H1 (cell line): Measurements from ENCODE around the gene CARD11. TPM values are rescaled to one million over a fixed set of nuclear protein-coding genes. Genes with fewer than 3 reads are reported as not detected.

Experiments
- CTCF ChIA-PET: fragments of 300-600 bp; sonication (Branson Sonifier 250); formaldehyde crosslinking; loops from one replicate; lab custom pipeline; 2021; ENCODE audit not compliant: partially characterized antibody; lab: Charles Lee
- POLR2A ChIA-PET: fragments of 300-600 bp; sonication (Branson Sonifier 250); formaldehyde crosslinking; loops from one replicate; lab custom pipeline; 2021; ENCODE audit warnings: inconsistent platforms; ENCODE audit not compliant: partially characterized antibody; lab: Charles Lee
- DNase-seq, 2 experiments: peaks; one replicate each; pipeline versions ENCODE4 v3.0.0 to v3.0.0-alpha.2; 2010 to 2022; ENCODE audit warnings: low spot score in 2 of 2, low read depth in 1 of 2, mixed read lengths in 1 of 2
- FAIRE-seq: peaks from 2 replicates; lab custom pipeline; 2011; peaks lifted over from hg19 to GRCh38; lab: Jason Lieb, UNC
- H2AFZ ChIP-seq: 2 replicates; pipeline ENCODE4 v1.8.1; 2012; ENCODE audit warnings: low read length, inconsistent platforms
- H2AK5ac ChIP-seq: 2 replicates; pipeline ENCODE4 v1.6.1; 2013; ENCODE audit warnings: low read depth, low read length
- H2BK120ac ChIP-seq: replicated peaks from 2 replicates; pipeline ENCODE3; 2013; ENCODE audit warnings: low read depth, low read length, inconsistent platforms
- H2BK12ac ChIP-seq: 2 replicates; pipeline ENCODE4 v1.6.1; 2013; ENCODE audit warnings: low read depth, low read length
- H2BK15ac ChIP-seq: 2 replicates; pipeline ENCODE4 v1.6.1; 2013; ENCODE audit warnings: low read length
- H2BK20ac ChIP-seq: 2 replicates; pipeline ENCODE4 v1.6.1; 2013; ENCODE audit warnings: low read length
- H2BK5ac ChIP-seq: 2 replicates; pipeline ENCODE4 v1.6.1; 2013; ENCODE audit warnings: low read depth, low read length
- H3K14ac ChIP-seq: 2 replicates; pipeline ENCODE4 v1.6.1; 2013; ENCODE audit warnings: inconsistent platforms; ENCODE audit not compliant: insufficient read length
- H3K18ac ChIP-seq: 2 replicates; pipeline ENCODE4 v1.6.1; 2013; ENCODE audit warnings: low read length; ENCODE audit errors: extremely low read depth
- H3K23ac ChIP-seq: 2 replicates; pipeline ENCODE4 v1.6.1; 2013; ENCODE audit warnings: inconsistent platforms; ENCODE audit not compliant: insufficient read length
- H3K23me2 ChIP-seq: 2 replicates; pipeline ENCODE4 v1.6.1; 2013; ENCODE audit warnings: low read depth, low read length
- H3K27ac ChIP-seq: 2 replicates; pipeline ENCODE4 v1.6.1; 2011; ENCODE audit warnings: low read depth, low read length, inconsistent platforms
- H3K27me3 ChIP-seq, 4 experiments: replicated peaks in 1 of 4; 1 replicate in 1 of 4; 2 replicates in 3 of 4; pipeline versions ENCODE4 v1.6.1 to v1.8.1; 2011 to 2013; ENCODE audit warnings: low read length in 3 of 4, mild to moderate bottlenecking in 3 of 4, inconsistent platforms in 2 of 4, mixed read lengths in 2 of 4, moderate library complexity in 1 of 4; ENCODE audit not compliant: control insufficient read depth in 3 of 4, insufficient read depth in 3 of 4; ENCODE audit errors: extremely low read depth in 1 of 4
- H3K36me3 ChIP-seq, 4 experiments: 2 replicates each; pipeline versions ENCODE4 v1.6.1 to v1.8.1; 2011 to 2013; ENCODE audit warnings: mild to moderate bottlenecking in 4 of 4, low read length in 3 of 4, moderate library complexity in 2 of 4, control low read depth in 1 of 4, inconsistent platforms in 1 of 4; ENCODE audit not compliant: insufficient read depth in 4 of 4, control insufficient read depth in 2 of 4
- H3K4ac ChIP-seq: replicated peaks from 2 replicates; pipeline ENCODE3; 2013; ENCODE audit warnings: low read length, low read depth, mixed read lengths, inconsistent platforms; ENCODE audit not compliant: insufficient read length
- H3K4me1 ChIP-seq, 4 experiments: replicated peaks in 1 of 4; 1 replicate in 1 of 4; 2 replicates in 3 of 4; pipeline versions ENCODE4 v1.6.1 to v1.8.1; 2011 to 2013; ENCODE audit warnings: low read length in 3 of 4, inconsistent platforms in 2 of 4, mixed read lengths in 1 of 4; ENCODE audit not compliant: insufficient read depth in 4 of 4, control insufficient read depth in 3 of 4
- H3K4me2 ChIP-seq, 2 experiments: 2 replicates each; pipeline versions ENCODE4 v1.6.1 to v1.8.1; 2011 to 2013; ENCODE audit warnings: low read depth in 2 of 2, low read length in 2 of 2, control low read depth in 1 of 2, inconsistent platforms in 1 of 2, mild to moderate bottlenecking in 1 of 2; ENCODE audit not compliant: insufficient read depth in 1 of 2
- H3K4me3 ChIP-seq, 4 experiments: fragments of 200-600, 300-600 bp in 1 of 4; sonication (generic), shearing (Covaris generic), sonication (Bioruptor Twin) in 1 of 4; 2 replicates each; pipeline versions ENCODE4 v1.5.1 to v1.8.1; 2011 to 2016; ENCODE audit warnings: low read length in 4 of 4, low read depth in 3 of 4, control low read depth in 2 of 4, inconsistent platforms in 2 of 4, mild to moderate bottlenecking in 2 of 4, mixed read lengths in 1 of 4, moderate library complexity in 1 of 4; ENCODE audit not compliant: insufficient read depth in 2 of 4; ENCODE audit errors: extremely low read depth in 1 of 4
- H3K56ac ChIP-seq: replicated peaks from 2 replicates; pipeline ENCODE3; 2013; ENCODE audit warnings: low read depth, mild to moderate bottlenecking, mixed read lengths, low read length, inconsistent platforms; ENCODE audit not compliant: insufficient read length
- H3K79me1 ChIP-seq: 2 replicates; pipeline ENCODE4 v1.6.1; 2013; ENCODE audit warnings: low read depth, low read length, control low read depth
- H3K79me2 ChIP-seq, 2 experiments: 2 replicates each; pipeline versions ENCODE4 v1.6.1 to v1.8.1; 2012 to 2013; ENCODE audit warnings: low read length in 2 of 2, mild to moderate bottlenecking in 2 of 2, inconsistent platforms in 1 of 2; ENCODE audit not compliant: insufficient read depth in 2 of 2, control insufficient read depth in 1 of 2
- H3K9ac ChIP-seq, 4 experiments: replicated peaks in 1 of 4; 1 replicate in 1 of 4; 2 replicates in 3 of 4; pipeline versions ENCODE4 v1.6.1 to v1.8.1; 2011 to 2013; ENCODE audit warnings: low read depth in 3 of 4, low read length in 3 of 4, control low read depth in 2 of 4, mild to moderate bottlenecking in 2 of 4, moderate library complexity in 2 of 4, inconsistent platforms in 1 of 4; ENCODE audit errors: extremely low read depth in 1 of 4
- H3K9me3 ChIP-seq, 2 experiments: 2 replicates each; pipeline versions ENCODE4 v1.6.1 to v1.8.1; 2012 to 2013; ENCODE audit warnings: mild to moderate bottlenecking in 2 of 2, moderate library complexity in 2 of 2, control low read depth in 1 of 2, inconsistent platforms in 1 of 2, low read depth in 1 of 2, low read length in 1 of 2, mixed read lengths in 1 of 2; ENCODE audit not compliant: insufficient read depth in 2 of 2
- H4K20me1 ChIP-seq, 2 experiments: replicated peaks in 1 of 2; 2 replicates each; pipeline versions ENCODE3 to v1.8.1; 2011 to 2013; ENCODE audit warnings: inconsistent platforms in 2 of 2, low read length in 2 of 2, mild to moderate bottlenecking in 1 of 2; ENCODE audit not compliant: insufficient read depth in 2 of 2, control insufficient read depth in 1 of 2
- H4K5ac ChIP-seq: 2 replicates; pipeline ENCODE4 v1.6.1; 2013; ENCODE audit warnings: low read length, low read depth, mixed read lengths, inconsistent platforms; ENCODE audit not compliant: insufficient read length
- H4K8ac ChIP-seq: 2 replicates; pipeline ENCODE4 v1.8.0; 2013; ENCODE audit warnings: mild to moderate bottlenecking, moderate library complexity, low read length, inconsistent platforms; ENCODE audit not compliant: insufficient read depth; ENCODE audit errors: extremely low read depth
- H4K91ac ChIP-seq: replicated peaks from 2 replicates; pipeline ENCODE3; 2013; ENCODE audit warnings: low read length, mixed read lengths, inconsistent platforms; ENCODE audit not compliant: insufficient read length
- POU5F1 ChIP-seq: IDR thresholded peaks from 2 replicates; pipeline ENCODE4 v1.6.1; 2011; ENCODE audit warnings: low read depth, mild to moderate bottlenecking, low read length, moderate library complexity
- TEAD4 ChIP-seq: IDR thresholded peaks from 2 replicates; pipeline ENCODE4 v1.6.1; 2012; ENCODE audit warnings: low read depth, low read length, inconsistent platforms, mixed read lengths
- WGBS, 2 experiments: shearing (Covaris generic) in 1 of 2; methylation state at CpG; one replicate each; pipeline versions ENCODE4 v1.1.6 to v1.1.7; 2013 to 2015; ENCODE audit warnings: low lambda C conversion rate in 2 of 2, mixed read lengths in 2 of 2, inconsistent platforms in 1 of 2, low coverage in 1 of 2, missing lambda C conversion rate in 1 of 2; ENCODE audit not compliant: insufficient replicate concordance in 2 of 2, insufficient coverage in 1 of 2, insufficient read length in 1 of 2; ENCODE audit errors: extremely low coverage in 1 of 2, missing lambda C conversion rate in 1 of 2; 5-methylcytosine and 5-hydroxymethylcytosine counted together
- polyA plus RNA-seq, 7 experiments: library from polyadenylated mRNA; depleted of rRNA in 3 of 7; stranded (reverse) in 5 of 7; unstranded in 2 of 7; fragments of >200 nt in 5 of 7; fragments of 200-250 nt in 2 of 7; gene quantifications; 1 replicate in 5 of 7; 2 replicates in 1 of 7; 4 replicates in 1 of 7; pipeline versions ENCODE4 v1.2.1 to v1.2.3, GENCODE V29; 2011 to 2013; ENCODE audit warnings: missing spikeins in 2 of 7, mixed read lengths in 2 of 7
- total RNA-seq: library from RNA; stranded (reverse); fragmentation: NEBNext Ultra II Directional; extraction: Animal tissue kit (Norgen Biotek cat#: 25700); gene quantifications from 2 replicates; pipeline ENCODE4 v1.2.1, GENCODE V29; 2021

The CARD11 gene
- total and polyA plus RNA-seq, 2 of the 8 experiments (the other 6 are each of a cell fraction or from before 2014, with no cell fraction given) = 12.6 to 29.8 TPM

- TF ChIP-seq TEAD4 (no peak), POU5F1 (no peak)
- no peak overlapping the region for H3K23ac ChIP-seq
- DNase-seq (no peak), FAIRE-seq (no peak)
- H3K79me2 ChIP-seq = no peaks in the 10 kb centered on the region
- H2BK5ac ChIP-seq = no peak overlapping the region
- no peak overlapping the region for H4K8ac ChIP-seq
- 93% methylated on average over 7 of the region's 8 CpGs; no CpG with 5 or more reads in 1 of the 2 experiments for WGBS, 2 experiments
- no peak overlapping the region for H2BK15ac ChIP-seq
- H3K14ac ChIP-seq = no peak overlapping the region
- peaks cover 0 to 1% of the 10 kb centered on the region in 2 experiments for H4K20me1 ChIP-seq
- no peaks in the 10 kb centered on the region for H3K23me2 ChIP-seq
- no peak overlapping the region for H3K27ac ChIP-seq
- H2BK12ac ChIP-seq = no peak overlapping the region
- H3K18ac ChIP-seq = no peak overlapping the region
- no peak overlapping the region for H3K56ac ChIP-seq
- no peak overlapping the region for H2BK120ac ChIP-seq
- H3K4me2 ChIP-seq = no peak overlapping the region
- no peak overlapping the region for H2AK5ac ChIP-seq
- no peak overlapping the region for H4K91ac ChIP-seq
- no peak overlapping the region for H4K5ac ChIP-seq
- H3K4me3 ChIP-seq = no peak overlapping the region
- H3K9ac ChIP-seq = no peak overlapping the region
- H2BK20ac ChIP-seq = no peak overlapping the region
- CTCF ChIA-PET = interaction anchor here (0.6 to 1.9 kb wide), 7 partner anchors 16 to 1125 kb away, joined by 3 to 5 read pairs (median 3); no protein-coding TSS in a partner anchor
- no peaks in the 10 kb centered on the region for H3K9me3 ChIP-seq
- H2AFZ ChIP-seq = no peak overlapping the region
- H3K27me3 ChIP-seq = no peaks in the 10 kb centered on the region
- POLR2A ChIA-PET = interaction anchor here (0.5 kb wide), 1 partner anchor 72 kb away, joined by 3 read pairs; no protein-coding TSS in a partner anchor
- no peaks in the 10 kb centered on the region; a peak in 1 of 7 replicates for H3K4me1 ChIP-seq
- H3K36me3 ChIP-seq = no peaks in the 10 kb centered on the region
- no peak overlapping the region for H3K4ac ChIP-seq
- no peaks in the 10 kb centered on the region for H3K79me1 ChIP-seq
Observed at GRCh38 chr7:2926896-2927405, 116.7 kb downstream of the CARD11 start.
